ENCODE measurements around the gene PSMD14. TPM values are rescaled to one million over a fixed set of nuclear protein-coding genes. Genes with fewer than 3 reads are reported as not detected.

The PSMD14 gene
- total RNA-seq, 1 experiment from 2014 or later = 118 TPM

DNA sequence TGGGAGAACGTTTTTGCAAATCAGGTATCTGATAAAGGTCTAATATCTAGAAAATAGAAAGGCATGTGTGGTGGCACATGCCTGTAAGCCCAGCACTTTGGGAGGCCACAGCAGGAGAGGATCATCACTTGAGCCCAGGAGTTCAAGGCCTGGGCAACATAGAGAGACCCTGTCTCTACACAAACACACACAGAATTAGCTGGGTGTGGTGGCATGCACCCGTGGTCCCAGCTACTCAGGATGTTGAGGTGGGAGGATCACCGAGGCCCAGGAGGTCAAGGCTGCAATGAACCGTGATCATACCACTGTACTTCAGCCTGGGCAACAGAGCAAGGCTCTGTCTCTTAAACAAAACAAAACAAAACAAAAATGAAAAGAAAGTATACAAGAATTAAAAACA is 94.1 kb downstream of the PSMD14 start:
- Histone ChIP-seq H3K9me3 (ENCODE audit: control insufficient read depth in 1 of 2, insufficient read depth in 1 of 2, low read depth in 1 of 2, low read length in 2 of 2) (no peaks in the 10 kb centered on the region), H3K27me3 (ENCODE audit: insufficient read depth, low read length) (no peaks in the 10 kb centered on the region), H3K9ac (ENCODE audit: low read length) (no peak overlapping the region), H3K27ac (ENCODE audit: low read depth, low read length) (no peak overlapping the region), H2AFZ (ENCODE audit: low read depth, low read length, poor library complexity, severe bottlenecking) (no peak overlapping the region), H3K4me3 (replicated peaks in 1 of 2; ENCODE audit: low read depth in 1 of 2, low read length in 2 of 2) (no peak overlapping the region), H3K79me2 (ENCODE audit: insufficient read depth, low read length) (0 out of 2 replicates have a peak, but pooled peaks cover under 1% of the 10 kb centered on the region), H3K4me2 (ENCODE audit: low read length) (no peak overlapping the region), H3K4me1 (ENCODE audit: control insufficient read depth in 1 of 2, insufficient read depth in 2 of 2, low read length in 2 of 2) (no peaks in the 10 kb centered on the region), H4K20me1 (ENCODE audit: insufficient read depth) (no peaks in the 10 kb centered on the region; the same call in 1 of the 2 replicates), H3K36me3 (ENCODE audit: control insufficient read depth in 1 of 2, insufficient read depth in 2 of 2, low read length in 2 of 2) (peaks cover 0 to 6% of the 10 kb centered on the region in 2 experiments; a peak in 3 of 4 replicates), H3K9me2 (ENCODE audit: insufficient read depth) (no peaks in the 10 kb centered on the region)
- DNase-seq (ENCODE audit: low read depth, low spot score) (no peak), ATAC-seq (no peak)
- RAD21 ChIA-PET (ENCODE audit: low non-redundant PET in 1 of 2, low total read pairs in 2 of 2, uncharacterized antibody in 2 of 2, unreplicated experiment in 2 of 2) = no interaction called here
- POLR2A ChIA-PET = no interaction called here
- no TSS peak for BruUV-seq (replicated peaks)
- CTCF ChIA-PET = no interaction called here
- intact Hi-C loops (cut with micrococcal nuclease) = no loop called here
- no peak for TF ChIP-seq SP1 (IDR thresholded peaks at IDR 0.05; ENCODE audit: low read depth)
- no peak for TF ChIP-seq ZFX (IDR thresholded peaks at IDR 0.05)
- TF ChIP-seq RAD21 (IDR thresholded peaks at IDR 0.05; ENCODE audit: low read depth) = no peak
- no peak for TF ChIP-seq CBX3 (IDR thresholded peaks at IDR 0.05; ENCODE audit: low read depth)
- TF ChIP-seq YY1 (IDR thresholded peaks at IDR 0.05; ENCODE audit: extremely low read depth, insufficient replicate concordance, low read depth, low read length) = no peak
- TF ChIP-seq, protein P1, sequence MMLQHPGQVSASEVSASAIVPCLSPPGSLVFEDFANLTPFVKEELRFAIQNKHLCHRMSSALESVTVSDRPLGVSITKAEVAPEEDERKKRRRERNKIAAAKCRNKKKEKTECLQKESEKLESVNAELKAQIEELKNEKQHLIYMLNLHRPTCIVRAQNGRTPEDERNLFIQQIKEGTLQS (IDR thresholded peaks at IDR 0.05) = no peak
- no peak for TF ChIP-seq TCF7L2 (IDR thresholded peaks at IDR 0.05; ENCODE audit: borderline replicate concordance, extremely low read depth, insufficient read depth, insufficient read length)
- no peak for TF ChIP-seq EZH2 (IDR thresholded peaks at IDR 0.05)
- no peak for TF ChIP-seq FOSL1 (IDR thresholded peaks at IDR 0.05; ENCODE audit: low read depth)
- no peak for TF ChIP-seq ZBTB33 (IDR thresholded peaks at IDR 0.05; ENCODE audit: extremely low read depth, insufficient replicate concordance, low read length)
- no peak for TF ChIP-seq EGR1 (IDR thresholded peaks at IDR 0.05; ENCODE audit: low read depth)

All from HCT116 (cell line).